H9 (cell line): ENCODE data around the gene ZMIZ1. TPM values are rescaled to one million over a fixed set of nuclear protein-coding genes. Genes with fewer than 3 reads are reported as not detected.

Source experiments
- DNase-seq: peaks from one replicate; pipeline ENCODE4 v3.0.0-alpha.2; 2017
- H2AFZ ChIP-seq: one replicate; pipeline ENCODE4 v1.6.1; 2013; ENCODE audit warnings: mild to moderate bottlenecking, low read length, control low read depth, moderate library complexity
- H2AK5ac ChIP-seq: 2 replicates; pipeline ENCODE4 v1.6.1; 2013; ENCODE audit warnings: low read length, control low read depth, mixed read lengths; ENCODE audit not compliant: insufficient read length
- H2BK120ac ChIP-seq: one replicate; pipeline ENCODE4 v1.6.1; 2013; ENCODE audit warnings: low read depth, mild to moderate bottlenecking, low read length, control low read depth, inconsistent platforms; ENCODE audit not compliant: poor library complexity, severe bottlenecking
- H2BK12ac ChIP-seq: 2 replicates; pipeline ENCODE4 v1.6.1; 2013; ENCODE audit warnings: low read length, control low read depth, mixed read lengths, low read depth; ENCODE audit not compliant: insufficient read length
- H2BK15ac ChIP-seq: 2 replicates; pipeline ENCODE4 v1.6.1; 2013; ENCODE audit warnings: low read depth, low read length, control low read depth
- H2BK20ac ChIP-seq: one replicate; pipeline ENCODE4 v1.6.1; 2013; ENCODE audit warnings: low read depth, mild to moderate bottlenecking, low read length, control low read depth, inconsistent platforms; ENCODE audit not compliant: poor library complexity, severe bottlenecking
- H2BK5ac ChIP-seq: 2 replicates; pipeline ENCODE4 v1.6.1; 2013; ENCODE audit warnings: low read length, control low read depth, mixed read lengths; ENCODE audit not compliant: insufficient read length
- H3K14ac ChIP-seq: 2 replicates; pipeline ENCODE4 v1.6.1; 2013; ENCODE audit warnings: low read length, control low read depth; ENCODE audit not compliant: insufficient read depth
- H3K18ac ChIP-seq: 2 replicates; pipeline ENCODE4 v1.6.1; 2013; ENCODE audit warnings: low read depth, mild to moderate bottlenecking, mixed read lengths, low read length, control low read depth; ENCODE audit not compliant: insufficient read length
- H3K23ac ChIP-seq: 2 replicates; pipeline ENCODE4 v1.6.1; 2013; ENCODE audit warnings: low read length, control low read depth, mixed read lengths, low read depth; ENCODE audit not compliant: insufficient read length
- H3K23me2 ChIP-seq: 2 replicates; pipeline ENCODE4 v1.6.1; 2013; ENCODE audit warnings: low read depth, mild to moderate bottlenecking, mixed read lengths, low read length, control low read depth; ENCODE audit not compliant: insufficient read length, poor library complexity, severe bottlenecking
- H3K27ac ChIP-seq: 2 replicates; pipeline ENCODE4 v1.5.1; 2013; ENCODE audit warnings: low read length, control low read depth, mixed read lengths, low read depth; ENCODE audit not compliant: insufficient read length
- H3K27me3 ChIP-seq: 2 replicates; pipeline ENCODE4 v1.6.1; 2013; ENCODE audit warnings: low read length, control low read depth, inconsistent platforms; ENCODE audit not compliant: insufficient read depth
- H3K4ac ChIP-seq: 2 replicates; pipeline ENCODE4 v1.6.1; 2013; ENCODE audit warnings: low read depth, mild to moderate bottlenecking, control low read depth, inconsistent platforms, low read length, moderate library complexity
- H3K4me1 ChIP-seq: 2 replicates; pipeline ENCODE4 v1.6.1; 2013; ENCODE audit warnings: low read length, control low read depth, inconsistent platforms; ENCODE audit not compliant: insufficient read depth
- H3K4me2 ChIP-seq: 2 replicates; pipeline ENCODE4 v1.6.1; 2013; ENCODE audit warnings: low read length, control low read depth, mixed read lengths; ENCODE audit not compliant: insufficient read length, insufficient read depth
- H3K56ac ChIP-seq: 2 replicates; pipeline ENCODE4 v1.6.1; 2013; ENCODE audit warnings: low read depth, mild to moderate bottlenecking, mixed read lengths, low read length, control low read depth; ENCODE audit not compliant: insufficient read length
- H3K79me1 ChIP-seq: 2 replicates; pipeline ENCODE4 v1.6.1; 2013; ENCODE audit warnings: low read depth, mild to moderate bottlenecking, moderate library complexity, low read length, control low read depth, inconsistent platforms; ENCODE audit not compliant: insufficient read depth, poor library complexity, severe bottlenecking
- H3K79me2 ChIP-seq: 2 replicates; pipeline ENCODE4 v1.6.1; 2013; ENCODE audit warnings: low read length, control low read depth, inconsistent platforms; ENCODE audit not compliant: insufficient read depth
- H3K9ac ChIP-seq: 2 replicates; pipeline ENCODE4 v1.6.1; 2013; ENCODE audit warnings: low read length, control low read depth, mixed read lengths; ENCODE audit not compliant: insufficient read length; ENCODE audit errors: extremely low read depth
- H3K9me3 ChIP-seq: one replicate; pipeline ENCODE4 v1.6.1; 2013; ENCODE audit warnings: low read depth, low read length, inconsistent platforms; ENCODE audit not compliant: control insufficient read depth
- H3T11ph ChIP-seq: one replicate; pipeline ENCODE4 v1.6.1; 2013; ENCODE audit warnings: mild to moderate bottlenecking, low read length, control low read depth, inconsistent platforms
- H4K20me1 ChIP-seq: one replicate; pipeline ENCODE4 v1.6.1; 2013; ENCODE audit not compliant: control insufficient read depth, insufficient read length, insufficient read depth
- H4K5ac ChIP-seq: 2 replicates; pipeline ENCODE4 v1.6.1; 2013; ENCODE audit warnings: low read depth, mild to moderate bottlenecking, mixed read lengths, low read length, control low read depth; ENCODE audit not compliant: insufficient read length
- H4K8ac ChIP-seq: replicated peaks from 2 replicates; pipeline ENCODE4 v1.6.1; 2013; ENCODE audit warnings: low read length, control low read depth, mixed read lengths, low read depth; ENCODE audit not compliant: insufficient read length
- H4K91ac ChIP-seq: 2 replicates; pipeline ENCODE4 v1.6.1; 2013; ENCODE audit warnings: low read depth, mild to moderate bottlenecking, moderate library complexity, mixed read lengths, low read length, control low read depth; ENCODE audit not compliant: insufficient read length
- H3K27ac Mint-ChIP-seq, 3 experiments: 2 replicates in 2 of 3; 3 replicates in 1 of 3; pipeline ENCODE4 v1.8.0; 2020 to 2021; ENCODE audit warnings: mixed read lengths in 3 of 3, mild to moderate bottlenecking in 1 of 3, moderate library complexity in 1 of 3
- H3K27me3 Mint-ChIP-seq: 2 replicates; pipeline ENCODE4 v1.8.0; 2021; ENCODE audit warnings: low read depth, mild to moderate bottlenecking, moderate library complexity, mixed read lengths
- H3K36me3 Mint-ChIP-seq, 3 experiments: 2 replicates in 2 of 3; 3 replicates in 1 of 3; pipeline ENCODE4 v1.8.0; 2020 to 2021; ENCODE audit warnings: low read depth in 3 of 3, mixed read lengths in 3 of 3; ENCODE audit not compliant: insufficient read depth in 1 of 3
- H3K4me1 Mint-ChIP-seq, 2 experiments: 2 replicates each; pipeline ENCODE4 v1.8.0; 2020; ENCODE audit warnings: mixed read lengths in 2 of 2
- H3K4me3 Mint-ChIP-seq, 2 experiments: 2 replicates in 1 of 2; 3 replicates in 1 of 2; pipeline ENCODE4 v1.8.0; 2020 to 2021; ENCODE audit warnings: mild to moderate bottlenecking in 2 of 2, mixed read lengths in 2 of 2, moderate library complexity in 1 of 2
- H3K9me3 Mint-ChIP-seq, 2 experiments: 2 replicates in 1 of 2; 3 replicates in 1 of 2; pipeline ENCODE4 v1.8.0; 2020; ENCODE audit warnings: mild to moderate bottlenecking in 2 of 2, mixed read lengths in 2 of 2, moderate library complexity in 1 of 2
- WGBS: extraction: QIAGEN DNeasy Blood & Tissue Kit; methylation state at CpG from one replicate; pipeline ENCODE4 v1.1.7; 2013; ENCODE audit warnings: missing lambda C conversion rate, low lambda C conversion rate, mixed read lengths; ENCODE audit not compliant: insufficient read length; ENCODE audit errors: extremely low coverage; 5-methylcytosine and 5-hydroxymethylcytosine counted together
- total RNA-seq: library from RNA; stranded (reverse); gene quantifications from 2 replicates; pipeline ENCODE4 v1.2.1, GENCODE V29; 2021
- TF ChIP-seq, protein P1 (sequence below): fragments of 200-600 bp; sonication (generic); conservative IDR thresholded peaks from 3 replicates; pipeline ENCODE4 v1.8.0; 2021; ENCODE audit warnings: antibody characterized with exemption, mild to moderate bottlenecking

The ZMIZ1 gene
- total RNA-seq, 1 experiment from 2014 or later: 36.9 TPM

DNA sequence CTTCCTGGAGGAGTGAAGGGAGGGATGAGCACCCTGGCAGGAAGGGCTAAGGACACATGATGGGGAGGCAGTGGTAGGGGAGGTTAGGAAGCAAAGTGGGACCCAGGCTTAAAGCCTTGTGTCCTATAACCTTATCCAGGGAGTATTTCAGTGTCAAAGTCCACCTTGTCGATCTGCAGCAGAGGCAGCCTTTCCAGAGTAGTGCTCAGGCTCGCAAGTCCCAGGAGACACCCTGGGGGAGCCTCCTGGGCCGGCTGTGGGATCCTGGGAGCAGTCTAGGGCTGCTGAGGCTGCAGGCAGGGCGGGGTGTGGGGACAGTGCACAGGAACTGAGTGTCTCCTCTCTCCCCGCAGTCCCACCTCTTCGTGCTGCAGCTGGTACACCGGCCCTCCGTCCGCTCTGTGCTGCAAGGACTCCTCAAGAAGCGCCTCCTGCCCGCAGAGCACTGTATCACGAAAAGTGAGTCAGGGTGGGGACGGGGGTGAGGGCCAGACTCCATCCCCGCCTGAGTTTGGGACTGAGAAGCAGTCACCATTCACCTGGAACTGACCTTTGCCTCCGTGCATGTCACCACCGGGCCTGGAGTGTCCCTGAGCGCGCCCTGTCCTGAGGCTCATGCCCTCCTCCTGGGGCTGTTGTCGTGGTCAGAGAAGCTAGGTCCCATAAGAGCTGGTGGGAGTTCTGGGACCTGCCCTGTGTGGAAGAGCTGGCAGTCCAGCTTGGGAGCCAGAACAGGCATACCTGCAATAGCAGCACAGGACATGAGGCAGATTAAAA, 233.2 kb downstream of the ZMIZ1 start:
- Histone ChIP-seq H3K14ac (no peak overlapping the region), H3K4me2 (no peak overlapping the region), H3K9ac (no peak overlapping the region), H3K9me3 (no peaks in the 10 kb centered on the region), H4K8ac (no peak overlapping the region), H2BK12ac (no peak overlapping the region), H3K4ac (no peak overlapping the region), H3K4me1 (no peaks in the 10 kb centered on the region), H3K18ac (no peak overlapping the region), H3K79me2 (no peaks in the 10 kb centered on the region), H3K27me3 (no peaks in the 10 kb centered on the region), H3K23ac (no peak overlapping the region), H3K23me2 (peaks cover 3% of the 10 kb centered on the region), H3K79me1 (no peaks in the 10 kb centered on the region), H4K20me1 (no peaks in the 10 kb centered on the region), H4K5ac (no peak overlapping the region), H3K27ac (no peak overlapping the region), H2AFZ (no peak overlapping the region), H2BK20ac (no peak overlapping the region), H2BK15ac (no peak overlapping the region), H3K56ac (no peak overlapping the region), H2AK5ac (no peak overlapping the region), H2BK120ac (no peak overlapping the region), H2BK5ac (no peak overlapping the region), H4K91ac (no peak overlapping the region), H3T11ph (no peak overlapping the region)
- TF ChIP-seq, protein P1, sequence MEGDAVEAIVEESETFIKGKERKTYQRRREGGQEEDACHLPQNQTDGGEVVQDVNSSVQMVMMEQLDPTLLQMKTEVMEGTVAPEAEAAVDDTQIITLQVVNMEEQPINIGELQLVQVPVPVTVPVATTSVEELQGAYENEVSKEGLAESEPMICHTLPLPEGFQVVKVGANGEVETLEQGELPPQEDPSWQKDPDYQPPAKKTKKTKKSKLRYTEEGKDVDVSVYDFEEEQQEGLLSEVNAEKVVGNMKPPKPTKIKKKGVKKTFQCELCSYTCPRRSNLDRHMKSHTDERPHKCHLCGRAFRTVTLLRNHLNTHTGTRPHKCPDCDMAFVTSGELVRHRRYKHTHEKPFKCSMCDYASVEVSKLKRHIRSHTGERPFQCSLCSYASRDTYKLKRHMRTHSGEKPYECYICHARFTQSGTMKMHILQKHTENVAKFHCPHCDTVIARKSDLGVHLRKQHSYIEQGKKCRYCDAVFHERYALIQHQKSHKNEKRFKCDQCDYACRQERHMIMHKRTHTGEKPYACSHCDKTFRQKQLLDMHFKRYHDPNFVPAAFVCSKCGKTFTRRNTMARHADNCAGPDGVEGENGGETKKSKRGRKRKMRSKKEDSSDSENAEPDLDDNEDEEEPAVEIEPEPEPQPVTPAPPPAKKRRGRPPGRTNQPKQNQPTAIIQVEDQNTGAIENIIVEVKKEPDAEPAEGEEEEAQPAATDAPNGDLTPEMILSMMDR: no peak
- Mint-ChIP-seq H3K4me1 (no peaks in the 10 kb centered on the region), H3K27ac (0 out of 7 replicates have a peak overlapping the region, but pooled peaks of 2 of the 3 experiments have one; percentile 23 to 53), H3K27me3 (no peaks in the 10 kb centered on the region), H3K36me3 (peaks cover 33 to 85% (median 63%) of the 10 kb centered on the region in 3 experiments), H3K9me3 (no peaks in the 10 kb centered on the region), H3K4me3 (no peak overlapping the region; a peak in 1 of 5 replicates)
- no peak for DNase-seq
- WGBS: no CpG with 5 or more reads among the region's 19 CpGs
